Osteocyte (in vitro differentiated cells): ENCODE data around the gene LRRC4B. TPM values are rescaled to one million over a fixed set of nuclear protein-coding genes. Genes with fewer than 3 reads are reported as not detected.
A peak's percentile ranks its signal among the peaks of the same experiment; 100 is the strongest.

Experiments
- DNase-seq: peaks from one replicate; pipeline ENCODE4 v3.0.0; 2021; ENCODE audit warnings: mixed read lengths; ENCODE audit not compliant: unreplicated experiment; ENCODE audit errors: extremely low spot score
- H3K27ac Mint-ChIP-seq: one replicate; pipeline ENCODE4 v1.8.0; 2021; ENCODE audit warnings: mild to moderate bottlenecking, mixed read lengths; ENCODE audit not compliant: unreplicated experiment
- H3K27me3 Mint-ChIP-seq: one replicate; pipeline ENCODE4 v1.8.0; 2021; ENCODE audit warnings: mixed read lengths; ENCODE audit not compliant: unreplicated experiment
- H3K36me3 Mint-ChIP-seq: one replicate; pipeline ENCODE4 v1.8.0; 2021; ENCODE audit warnings: mixed read lengths; ENCODE audit not compliant: unreplicated experiment
- H3K4me1 Mint-ChIP-seq: one replicate; pipeline ENCODE4 v1.8.0; 2021; ENCODE audit warnings: mixed read lengths; ENCODE audit not compliant: unreplicated experiment
- H3K4me3 Mint-ChIP-seq: one replicate; pipeline ENCODE4 v1.8.0; 2021; ENCODE audit warnings: mild to moderate bottlenecking, moderate library complexity, mixed read lengths; ENCODE audit not compliant: unreplicated experiment
- H3K9me3 Mint-ChIP-seq: one replicate; pipeline ENCODE4 v1.8.0; 2021; ENCODE audit warnings: mixed read lengths; ENCODE audit not compliant: unreplicated experiment
- CTCF ChIP-seq: fragments of 200-600 bp; sonication (generic); IDR thresholded peaks from 2 replicates; pipeline ENCODE4 v1.5.0; 2021; ENCODE audit warnings: antibody characterized with exemption, mild to moderate bottlenecking, moderate library complexity
- total RNA-seq: library from RNA; stranded (reverse); gene quantifications from 2 replicates; pipeline ENCODE4 v1.2.1, GENCODE V29; 2021

LRRC4B gene
- total RNA-seq, 1 donor from 2014 or later: 0.11 TPM

GRCh38 chr19:50546527-50547221 is 21.6 kb downstream of the LRRC4B start:
- Mint-ChIP-seq H3K36me3 (no peaks in the 10 kb centered on the region), H3K27me3 (peaks cover 6% of the 10 kb centered on the region), H3K4me3 (no peak overlapping the region), H3K27ac (no peak overlapping the region), H3K9me3 (no peaks in the 10 kb centered on the region), H3K4me1 (no peaks in the 10 kb centered on the region)
- DNase-seq: no peak
- TF ChIP-seq CTCF: no peak

- no peak overlapping the region for H3K27ac Mint-ChIP-seq
- no peak for TF ChIP-seq CTCF
- no peaks in the 10 kb centered on the region for H3K27me3 Mint-ChIP-seq
- H3K4me1 Mint-ChIP-seq: no peaks in the 10 kb centered on the region
- no peaks in the 10 kb centered on the region for H3K9me3 Mint-ChIP-seq
- H3K36me3 Mint-ChIP-seq: no peaks in the 10 kb centered on the region
- no peak overlapping the region for H3K4me3 Mint-ChIP-seq
- no peak for DNase-seq
These were observed 25.3 kb downstream of the LRRC4B start for GRCh38 chr19:50542943-50543342.

DNA sequence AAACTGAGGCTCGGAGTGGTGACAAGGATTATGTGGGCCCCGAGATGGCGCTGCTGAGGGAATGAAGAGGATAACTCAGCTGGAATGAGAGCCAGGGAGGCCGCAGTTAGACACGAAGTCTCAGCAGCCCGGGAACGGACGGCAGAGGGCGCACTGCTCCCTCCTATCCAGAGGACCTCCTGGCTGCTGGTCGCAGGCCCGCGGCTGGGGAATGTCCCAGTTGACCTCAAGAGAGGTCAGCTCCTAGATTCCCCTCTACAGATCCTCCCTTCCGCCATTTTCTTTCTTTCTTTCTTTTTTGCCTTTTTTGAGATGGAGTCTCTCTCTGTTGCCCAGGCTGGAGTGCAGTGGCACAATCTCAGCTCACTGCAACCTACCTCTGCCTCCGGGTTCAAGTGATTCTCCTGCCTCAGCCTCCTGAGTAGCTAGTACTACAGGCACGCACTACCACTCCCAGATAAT is 30.4 kb downstream of the LRRC4B start:
- no peaks in the 10 kb centered on the region for H3K36me3 Mint-ChIP-seq
- peak; percentile 90 for DNase-seq
- H3K4me1 Mint-ChIP-seq: no peaks in the 10 kb centered on the region
- no peak overlapping the region for H3K27ac Mint-ChIP-seq
- H3K27me3 Mint-ChIP-seq: no peaks in the 10 kb centered on the region
- H3K4me3 Mint-ChIP-seq: no peak overlapping the region
- peaks cover 8% of the 10 kb centered on the region for H3K9me3 Mint-ChIP-seq
- peak; percentile 77 for TF ChIP-seq CTCF

DNA sequence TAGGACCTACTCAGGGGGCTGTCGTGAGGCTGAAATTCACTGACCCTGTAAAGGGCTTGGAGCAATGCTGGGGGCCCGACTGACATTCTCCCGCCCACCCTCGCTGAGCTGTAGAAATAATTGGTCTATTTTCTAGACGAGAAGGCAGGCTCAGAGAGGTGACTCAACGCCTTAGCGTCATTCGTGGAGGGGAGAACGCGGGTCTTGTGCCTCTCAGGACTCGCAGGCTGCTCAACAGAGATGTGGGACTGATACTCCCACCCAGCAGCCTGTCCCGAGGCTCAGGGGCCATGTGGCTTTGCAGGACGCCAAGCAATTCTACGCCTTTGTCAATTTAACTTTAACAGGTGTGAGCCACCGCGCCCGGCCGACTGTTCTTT is 30.9 kb downstream of the LRRC4B start:
- no peak for TF ChIP-seq CTCF
- H3K27ac Mint-ChIP-seq: no peak overlapping the region
- no peak for DNase-seq
- H3K36me3 Mint-ChIP-seq: no peaks in the 10 kb centered on the region
- no peaks in the 10 kb centered on the region for H3K4me1 Mint-ChIP-seq
- H3K27me3 Mint-ChIP-seq: no peaks in the 10 kb centered on the region
- H3K9me3 Mint-ChIP-seq: peaks cover 13% of the 10 kb centered on the region
- no peak overlapping the region for H3K4me3 Mint-ChIP-seq

DNA sequence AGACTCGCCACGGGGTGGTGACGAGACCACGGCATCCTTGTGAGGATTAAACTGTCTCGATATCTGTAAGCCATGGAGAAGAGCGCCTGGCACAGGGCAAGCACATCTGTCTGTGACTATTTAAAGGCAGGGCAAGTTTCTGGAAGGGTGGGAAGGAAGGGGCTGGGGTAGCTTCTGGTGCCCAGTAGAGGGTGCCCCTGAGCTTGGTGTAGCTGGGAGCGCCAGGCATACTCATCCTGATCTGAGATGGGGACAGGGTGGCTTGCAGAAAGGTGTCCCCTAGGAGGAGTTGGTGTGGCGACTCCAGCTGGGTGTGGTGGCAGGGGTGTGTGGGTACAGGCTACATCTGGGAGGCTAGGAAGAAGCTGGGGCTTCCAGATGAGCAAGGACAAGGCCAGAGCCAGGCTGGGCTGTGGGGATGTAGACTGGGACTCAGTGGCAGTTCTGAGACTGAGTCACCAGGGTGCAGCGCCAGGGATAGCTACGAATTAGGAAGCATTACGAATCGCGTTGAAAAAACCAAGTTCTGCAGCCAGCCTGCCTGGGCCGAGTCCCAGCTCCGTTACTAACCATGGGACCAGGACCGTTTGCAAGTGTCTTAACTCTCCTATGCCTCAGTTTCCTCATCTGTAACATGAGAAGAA is 31.5 kb downstream of the LRRC4B start:
- H3K36me3 Mint-ChIP-seq: no peaks in the 10 kb centered on the region
- H3K9me3 Mint-ChIP-seq: peaks cover 15% of the 10 kb centered on the region

More for the DNA sequence above, 31.5 kb downstream of the LRRC4B start:
- no peak overlapping the region for H3K27ac Mint-ChIP-seq
- DNase-seq: no peak
- H3K4me3 Mint-ChIP-seq: no peak overlapping the region
- no peak for TF ChIP-seq CTCF
- H3K27me3 Mint-ChIP-seq: no peaks in the 10 kb centered on the region
- H3K4me1 Mint-ChIP-seq: no peaks in the 10 kb centered on the region
